ENCODE data around the gene MAK. TPM values are rescaled to one million over a fixed set of nuclear protein-coding genes. Genes with fewer than 3 reads are reported as not detected.
"Not testable (repeated sequence)": the region's sequence is repeated elsewhere in the genome, so short reads cannot be mapped to it uniquely, and the experiment has no call there.

MAK gene
- total RNA-seq, 2 experiments from 2014 or later = 0.05 TPM; not detected in 1

GRCh38 chr6:10741643-10742042, 96.7 kb downstream of the MAK start:
- not testable (repeated sequence) for H3K9me3 Mint-ChIP-seq (ENCODE audit: insufficient read depth); H3K4me3 Mint-ChIP-seq; DNase-seq; H3K27me3 Mint-ChIP-seq (ENCODE audit: low read depth); H3K27ac Mint-ChIP-seq; ATAC-seq; H3K36me3 Mint-ChIP-seq (ENCODE audit: low read depth)
- CTCF ChIA-PET = interaction anchor here (1.4 kb wide), 1 partner anchor 18 kb away, joined by 5 read pairs; no protein-coding TSS in a partner anchor
- POLR2A ChIA-PET = interaction anchor here (1.1 to 2.0 kb wide), 2 partner anchors 21 to 22 kb away, joined by 3 to 7 read pairs; no protein-coding TSS in a partner anchor
- peaks cover 13% of the 10 kb centered on the region for H3K4me1 Mint-ChIP-seq (ENCODE audit: low read depth)

- POLR2A ChIA-PET = no interaction called here
- H3K36me3 Mint-ChIP-seq (ENCODE audit: low read depth) = peaks cover 5% of the 10 kb centered on the region
- H3K4me3 Mint-ChIP-seq = no peak overlapping the region
- no peak for ATAC-seq
- peaks cover 2% of the 10 kb centered on the region for H3K4me1 Mint-ChIP-seq (ENCODE audit: low read depth)
- no peaks in the 10 kb centered on the region for H3K27me3 Mint-ChIP-seq (ENCODE audit: low read depth)
- CTCF ChIA-PET = no interaction called here
- H3K27ac Mint-ChIP-seq = no peak overlapping the region
- DNase-seq = no peak
- H3K9me3 Mint-ChIP-seq (ENCODE audit: insufficient read depth) = no peaks in the 10 kb centered on the region
Measured at GRCh38 chr6:10740061-10740460, 98.3 kb downstream of the MAK start.

GRCh38 chr6:10736731-10737130, 101.6 kb downstream of the MAK start:
- Mint-ChIP-seq H3K36me3 (ENCODE audit: low read depth) (peaks cover 14% of the 10 kb centered on the region), H3K4me1 (ENCODE audit: low read depth) (no peaks in the 10 kb centered on the region), H3K27me3 (ENCODE audit: low read depth) (no peaks in the 10 kb centered on the region), H3K4me3 (no peak overlapping the region), H3K27ac (no peak overlapping the region), H3K9me3 (ENCODE audit: insufficient read depth) (no peaks in the 10 kb centered on the region)
- ChIA-PET CTCF (no interaction called here), POLR2A (no interaction called here)
- ATAC-seq (no peak), DNase-seq (no peak)

GRCh38 chr6:10733863-10734262, 104.5 kb downstream of the MAK start:
- ATAC-seq (no peak), DNase-seq (no peak)
- H3K27me3 Mint-ChIP-seq (ENCODE audit: low read depth) = no peaks in the 10 kb centered on the region
- POLR2A ChIA-PET = interaction anchor here (2.0 kb wide), 1 partner anchor 13 kb away, joined by 7 read pairs; no protein-coding TSS in a partner anchor
- CTCF ChIA-PET = interaction anchor here (1.2 to 1.5 kb wide), 2 partner anchors 10 to 256 kb away, joined by 3 to 6 read pairs; no protein-coding TSS in a partner anchor
- H3K4me3 Mint-ChIP-seq = no peak overlapping the region
- no peak overlapping the region for H3K27ac Mint-ChIP-seq
- H3K36me3 Mint-ChIP-seq (ENCODE audit: low read depth) = peaks cover 22% of the 10 kb centered on the region
- no peaks in the 10 kb centered on the region for H3K4me1 Mint-ChIP-seq (ENCODE audit: low read depth)
- no peaks in the 10 kb centered on the region for H3K9me3 Mint-ChIP-seq (ENCODE audit: insufficient read depth)

- H3K9me3 Mint-ChIP-seq (ENCODE audit: insufficient read depth) = no peaks in the 10 kb centered on the region
- no peak overlapping the region for H3K27ac Mint-ChIP-seq
- peaks cover 24% of the 10 kb centered on the region for H3K36me3 Mint-ChIP-seq (ENCODE audit: low read depth)
- no peaks in the 10 kb centered on the region for H3K27me3 Mint-ChIP-seq (ENCODE audit: low read depth)
- H3K4me1 Mint-ChIP-seq (ENCODE audit: low read depth) = no peaks in the 10 kb centered on the region
- ATAC-seq (peak; percentile 30), DNase-seq (no peak)
- ChIA-PET POLR2A (interaction anchor here (1.1 to 2.0 kb wide), 3 partner anchors 12 to 14 kb away, joined by 3 to 7 read pairs (median 5); no protein-coding TSS in a partner anchor), CTCF (interaction anchor here (1.5 kb wide), 1 partner anchor 9 kb away, joined by 6 read pairs; no protein-coding TSS in a partner anchor)
- H3K4me3 Mint-ChIP-seq = no peak overlapping the region
Measured at GRCh38 chr6:10733151-10733715, 105.1 kb downstream of the MAK start.

DNA sequence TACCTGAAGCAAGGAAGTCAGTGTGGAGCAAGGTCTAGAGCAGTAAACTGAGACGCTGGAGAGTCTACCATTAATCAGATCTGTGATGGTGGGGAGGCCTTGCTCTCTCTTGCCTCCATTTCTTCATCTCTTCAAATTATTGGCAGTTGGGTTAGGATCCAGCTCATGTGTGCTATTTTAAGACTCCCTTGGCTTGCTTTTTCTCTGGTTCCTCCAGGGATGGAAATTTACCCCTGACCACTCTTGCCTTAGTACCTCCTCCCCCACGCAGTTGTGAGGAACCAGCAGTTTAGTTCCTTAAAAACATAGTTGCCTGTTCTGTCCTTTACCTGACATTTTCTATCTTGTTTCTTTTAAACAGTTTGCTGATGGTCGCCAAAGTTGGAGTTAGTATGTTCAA, 108.1 kb downstream of the MAK start:
- peaks cover 40% of the 10 kb centered on the region for H3K36me3 Mint-ChIP-seq (ENCODE audit: low read depth)
- ChIA-PET CTCF (interaction anchor here (1.1 kb wide), 1 partner anchor 23 kb away, joined by 3 read pairs; no protein-coding TSS in a partner anchor), POLR2A (no interaction called here)
- no peak for ATAC-seq
- no peak for DNase-seq
- peaks cover 3% of the 10 kb centered on the region for H3K4me1 Mint-ChIP-seq (ENCODE audit: low read depth)
- H3K4me3 Mint-ChIP-seq = no peak overlapping the region
- H3K9me3 Mint-ChIP-seq (ENCODE audit: insufficient read depth) = no peaks in the 10 kb centered on the region
- no peak overlapping the region for H3K27ac Mint-ChIP-seq
- H3K27me3 Mint-ChIP-seq (ENCODE audit: low read depth) = no peaks in the 10 kb centered on the region

DNA sequence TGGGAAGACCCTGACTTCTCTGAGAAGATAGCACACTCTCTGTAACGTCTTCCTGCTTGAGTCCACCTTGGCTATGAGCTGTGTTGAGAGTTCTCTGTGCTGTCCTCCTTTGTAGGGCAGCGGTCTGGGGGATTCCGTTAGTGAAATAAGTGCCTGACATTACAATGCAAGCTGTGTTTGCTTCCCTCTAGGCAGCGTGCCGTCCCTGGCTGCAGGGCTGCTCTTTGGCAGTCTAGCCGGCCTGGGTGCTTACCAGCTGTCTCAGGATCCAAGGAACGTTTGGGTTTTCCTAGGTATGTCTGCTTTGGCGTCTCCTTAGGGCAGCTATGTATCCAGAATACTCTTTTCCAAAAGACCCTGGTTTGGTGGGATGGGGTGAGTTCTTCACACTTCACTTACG, 112.6 kb downstream of the MAK start:
- Mint-ChIP-seq H3K36me3 (ENCODE audit: low read depth) (peaks cover 34% of the 10 kb centered on the region), H3K9me3 (ENCODE audit: insufficient read depth) (no peaks in the 10 kb centered on the region), H3K4me1 (ENCODE audit: low read depth) (peaks cover 44% of the 10 kb centered on the region), H3K27ac (peak overlapping the region; percentile 39), H3K27me3 (ENCODE audit: low read depth) (no peaks in the 10 kb centered on the region), H3K4me3 (no peak overlapping the region)
- no peak for DNase-seq
- no peak for ATAC-seq
- CTCF ChIA-PET = interaction anchor here (0.9 to 1.6 kb wide), 2 partner anchors 31 to 33 kb away, joined by 3 to 4 read pairs; partner anchors contain the start of gene PAK1IP1
- POLR2A ChIA-PET = no interaction called here

DNA sequence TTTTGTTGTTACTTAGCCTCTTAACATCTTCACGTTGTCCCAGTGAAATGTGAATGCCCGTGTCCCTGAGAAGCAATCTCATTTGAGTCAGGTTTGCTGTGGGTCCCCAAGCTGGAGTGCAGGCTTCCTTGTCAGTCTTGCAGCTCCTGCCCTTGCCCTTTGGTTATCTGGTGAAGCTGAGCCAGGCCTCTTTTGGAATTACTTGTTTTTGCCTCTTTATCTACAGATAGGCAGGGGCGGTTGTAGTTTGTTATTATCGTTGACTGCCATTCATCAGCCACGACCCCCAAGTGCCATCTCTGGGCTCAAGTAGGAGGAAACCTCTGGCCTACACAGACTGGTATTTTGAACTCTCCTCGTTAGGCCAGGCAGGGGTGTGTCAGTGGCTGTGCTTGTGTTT, 113.3 kb downstream of the MAK start:
- H3K27me3 Mint-ChIP-seq (ENCODE audit: low read depth) = no peaks in the 10 kb centered on the region
- H3K4me3 Mint-ChIP-seq = no peak overlapping the region
- H3K27ac Mint-ChIP-seq = no peak overlapping the region
- CTCF ChIA-PET = interaction anchor here (1.6 kb wide), 1 partner anchor 34 kb away, joined by 4 read pairs; no protein-coding TSS in a partner anchor
- DNase-seq = no peak
- ATAC-seq = no peak
- H3K9me3 Mint-ChIP-seq (ENCODE audit: insufficient read depth) = no peaks in the 10 kb centered on the region
- peaks cover 27% of the 10 kb centered on the region for H3K36me3 Mint-ChIP-seq (ENCODE audit: low read depth)
- POLR2A ChIA-PET = no interaction called here
- H3K4me1 Mint-ChIP-seq (ENCODE audit: low read depth) = peaks cover 45% of the 10 kb centered on the region

GRCh38 chr6:10723567-10723881, 114.8 kb downstream of the MAK start:
- ChIA-PET CTCF (interaction anchor here (1.2 to 1.8 kb wide), 2 partner anchors 10 to 23 kb away, joined by 6 read pairs; no protein-coding TSS in a partner anchor), POLR2A (interaction anchor here (1.1 to 2.0 kb wide), 2 partner anchors 13 to 29 kb away, joined by 3 to 6 read pairs; partner anchors contain the start of genes C6orf52 and PAK1IP1)
- no peak for DNase-seq
- Mint-ChIP-seq H3K27me3 (ENCODE audit: low read depth) (no peaks in the 10 kb centered on the region), H3K9me3 (ENCODE audit: insufficient read depth) (no peaks in the 10 kb centered on the region), H3K4me3 (peak overlapping the region; percentile 91), H3K27ac (peak overlapping the region; percentile 90), H3K4me1 (ENCODE audit: low read depth) (peaks cover 57% of the 10 kb centered on the region), H3K36me3 (ENCODE audit: low read depth) (peaks cover 35% of the 10 kb centered on the region)
- no peak for ATAC-seq

GRCh38 chr6:10722820-10723566, 115.3 kb downstream of the MAK start, which contains the start of gene TMEM14C:
Gene TMEM14C, plus strand, starts transcription at chr6:10723070. Its CDS starts 1,544 bp downstream, at chr6:10724614.
- DNase-seq (peak; percentile 87), ATAC-seq (peak; percentile 92)
- Mint-ChIP-seq H3K27me3 (ENCODE audit: low read depth) (no peaks in the 10 kb centered on the region), H3K4me3 (peak within 1 kb of the TSS; percentile 91), H3K36me3 (ENCODE audit: low read depth) (peaks cover 36% of the 10 kb centered on the region), H3K27ac (peak within 1 kb of the TSS; percentile 90), H3K4me1 (ENCODE audit: low read depth) (peaks cover 58% of the 10 kb centered on the region), H3K9me3 (ENCODE audit: insufficient read depth) (no peaks in the 10 kb centered on the region)
- CTCF ChIA-PET = interaction anchor here (1.2 to 1.8 kb wide), 2 partner anchors 10 to 24 kb away, joined by 6 read pairs; no protein-coding TSS in a partner anchor
- POLR2A ChIA-PET = interaction anchor here (2.0 to 4.6 kb wide), 2 partner anchors 25 to 28 kb away, joined by 6 to 39 read pairs; partner anchors contain the start of genes C6orf52, PAK1IP1 and TMEM14B

DNA sequence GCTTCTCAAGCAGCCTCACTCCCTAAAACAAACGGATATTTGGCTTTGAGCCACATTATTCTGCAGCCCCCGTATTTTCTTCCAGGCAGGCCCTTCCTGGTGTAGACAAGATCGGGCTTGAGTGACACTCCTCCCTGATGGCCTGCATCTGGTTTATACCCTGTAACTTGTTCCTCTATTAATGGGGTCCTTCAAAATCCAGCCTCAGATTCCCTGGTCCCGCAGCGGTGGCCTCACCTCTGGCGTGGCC, 115.8 kb downstream of the MAK start:
- Mint-ChIP-seq H3K4me3 (peak overlapping the region; percentile 91), H3K36me3 (ENCODE audit: low read depth) (peaks cover 39% of the 10 kb centered on the region), H3K4me1 (ENCODE audit: low read depth) (peaks cover 57% of the 10 kb centered on the region), H3K27ac (peak overlapping the region; percentile 90), H3K27me3 (ENCODE audit: low read depth) (no peaks in the 10 kb centered on the region), H3K9me3 (ENCODE audit: insufficient read depth) (no peaks in the 10 kb centered on the region)
- CTCF ChIA-PET = interaction anchor here (1.8 to 3.5 kb wide), 2 partner anchors 24 to 27 kb away, joined by 6 to 23 read pairs; partner anchors contain the start of genes C6orf52 and PAK1IP1
- ATAC-seq (no peak), DNase-seq (no peak)
- POLR2A ChIA-PET = interaction anchor here (2.0 to 4.6 kb wide), 2 partner anchors 25 to 28 kb away, joined by 6 to 39 read pairs; partner anchors contain the start of genes C6orf52, PAK1IP1 and TMEM14B
